ENCODE data around the gene KCP. TPM values are rescaled to one million over a fixed set of nuclear protein-coding genes. Genes with fewer than 3 reads are reported as not detected.

Gene KCP
- total RNA-seq, 4 donors from 2014 or later: 0.18 to 3.5 TPM; not detected in 2

DNA sequence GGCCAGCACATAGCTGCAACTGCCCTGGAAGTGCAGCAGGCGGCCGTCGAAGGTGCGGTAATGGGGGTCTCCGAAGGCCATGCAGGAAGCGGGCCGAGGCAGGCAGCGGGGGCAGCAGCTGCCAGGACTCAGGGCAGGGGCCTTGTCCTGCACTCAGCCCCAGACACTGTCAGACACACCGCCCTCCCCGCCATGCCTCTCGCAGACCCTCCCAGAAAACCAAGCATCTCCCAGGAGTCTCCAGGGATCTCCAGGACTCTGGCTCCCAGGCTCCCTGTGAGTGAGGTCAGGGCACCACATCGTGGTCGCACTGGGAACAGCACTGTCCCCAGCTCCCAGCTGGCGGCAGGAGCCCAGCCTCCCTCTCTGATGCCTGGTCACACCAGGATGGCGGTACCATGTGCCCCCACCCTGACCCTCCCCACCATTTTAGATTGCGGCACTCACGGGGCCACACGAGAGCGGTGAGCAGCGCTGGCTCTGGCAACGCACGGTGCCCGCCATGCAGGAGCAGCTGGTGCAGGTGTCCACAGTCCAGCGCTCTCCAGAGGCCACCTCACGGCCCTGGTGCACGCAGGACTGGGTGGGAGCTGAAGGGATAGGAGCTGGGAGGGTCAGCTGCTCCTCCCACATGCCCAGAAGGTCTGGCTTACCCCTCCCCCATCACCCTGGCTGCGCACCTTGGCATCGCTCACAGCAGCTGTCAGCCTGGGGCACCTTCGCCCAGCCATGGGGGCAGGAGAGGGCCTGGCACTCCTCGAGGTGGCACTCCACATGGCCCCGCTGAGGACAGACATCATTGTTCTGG, 30.4 kb downstream of the KCP start:
- no peak for TF ChIP-seq POLR2A (IDR thresholded peaks at IDR 0.05)
- TF ChIP-seq, protein P1, sequence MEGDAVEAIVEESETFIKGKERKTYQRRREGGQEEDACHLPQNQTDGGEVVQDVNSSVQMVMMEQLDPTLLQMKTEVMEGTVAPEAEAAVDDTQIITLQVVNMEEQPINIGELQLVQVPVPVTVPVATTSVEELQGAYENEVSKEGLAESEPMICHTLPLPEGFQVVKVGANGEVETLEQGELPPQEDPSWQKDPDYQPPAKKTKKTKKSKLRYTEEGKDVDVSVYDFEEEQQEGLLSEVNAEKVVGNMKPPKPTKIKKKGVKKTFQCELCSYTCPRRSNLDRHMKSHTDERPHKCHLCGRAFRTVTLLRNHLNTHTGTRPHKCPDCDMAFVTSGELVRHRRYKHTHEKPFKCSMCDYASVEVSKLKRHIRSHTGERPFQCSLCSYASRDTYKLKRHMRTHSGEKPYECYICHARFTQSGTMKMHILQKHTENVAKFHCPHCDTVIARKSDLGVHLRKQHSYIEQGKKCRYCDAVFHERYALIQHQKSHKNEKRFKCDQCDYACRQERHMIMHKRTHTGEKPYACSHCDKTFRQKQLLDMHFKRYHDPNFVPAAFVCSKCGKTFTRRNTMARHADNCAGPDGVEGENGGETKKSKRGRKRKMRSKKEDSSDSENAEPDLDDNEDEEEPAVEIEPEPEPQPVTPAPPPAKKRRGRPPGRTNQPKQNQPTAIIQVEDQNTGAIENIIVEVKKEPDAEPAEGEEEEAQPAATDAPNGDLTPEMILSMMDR (IDR thresholded peaks at IDR 0.05): peak; percentile 71 to 90 (median 84)
- no peaks in the 10 kb centered on the region for H3K9me3 ChIP-seq
- H3K27me3 ChIP-seq: no peaks in the 10 kb centered on the region
- no peaks in the 10 kb centered on the region for H3K36me3 ChIP-seq
- H3K27ac ChIP-seq: no peak overlapping the region
- intact Hi-C loops (cut with DNase I; ENCODE audit: low total_unique reads): no loop called here
- H3K4me1 ChIP-seq: no peaks in the 10 kb centered on the region
- H3K4me3 ChIP-seq: no peak overlapping the region
- DNase-seq: peak; percentile 53 to 64

DNA sequence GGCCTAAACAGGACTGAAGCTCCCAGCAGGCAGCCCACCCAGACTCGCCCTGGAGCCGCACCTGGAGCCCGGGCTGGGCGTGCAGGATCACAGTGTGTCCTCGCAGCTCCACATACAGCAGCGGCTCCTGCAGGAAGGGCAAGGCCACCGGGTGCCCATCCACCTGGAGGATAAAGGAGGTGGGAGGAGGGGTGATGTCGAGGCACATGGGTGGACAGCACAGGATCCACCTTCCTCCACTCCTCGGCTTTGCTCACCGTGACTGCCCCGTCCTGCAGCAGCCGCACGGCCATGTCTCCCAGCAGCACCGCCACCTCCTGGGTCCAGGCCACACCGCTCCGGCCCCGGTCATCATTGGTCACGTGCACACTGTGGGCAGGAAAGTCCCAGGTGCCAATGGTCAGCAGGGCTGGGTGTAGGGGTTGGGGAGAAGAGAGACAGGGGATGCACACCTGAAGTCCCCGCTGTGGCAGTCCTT, 31.0 kb downstream of the KCP start:
- no peak for TF ChIP-seq POLR2A (IDR thresholded peaks at IDR 0.05)
- TF ChIP-seq, protein P1 (IDR thresholded peaks at IDR 0.05): no peak
- Histone ChIP-seq H3K9me3 (no peaks in the 10 kb centered on the region), H3K4me1 (no peaks in the 10 kb centered on the region), H3K27me3 (no peaks in the 10 kb centered on the region), H3K36me3 (no peaks in the 10 kb centered on the region), H3K4me3 (no peak overlapping the region), H3K27ac (no peak overlapping the region)
- DNase-seq: no peak
- intact Hi-C loops (cut with DNase I; ENCODE audit: low total_unique reads): no loop called here

DNA sequence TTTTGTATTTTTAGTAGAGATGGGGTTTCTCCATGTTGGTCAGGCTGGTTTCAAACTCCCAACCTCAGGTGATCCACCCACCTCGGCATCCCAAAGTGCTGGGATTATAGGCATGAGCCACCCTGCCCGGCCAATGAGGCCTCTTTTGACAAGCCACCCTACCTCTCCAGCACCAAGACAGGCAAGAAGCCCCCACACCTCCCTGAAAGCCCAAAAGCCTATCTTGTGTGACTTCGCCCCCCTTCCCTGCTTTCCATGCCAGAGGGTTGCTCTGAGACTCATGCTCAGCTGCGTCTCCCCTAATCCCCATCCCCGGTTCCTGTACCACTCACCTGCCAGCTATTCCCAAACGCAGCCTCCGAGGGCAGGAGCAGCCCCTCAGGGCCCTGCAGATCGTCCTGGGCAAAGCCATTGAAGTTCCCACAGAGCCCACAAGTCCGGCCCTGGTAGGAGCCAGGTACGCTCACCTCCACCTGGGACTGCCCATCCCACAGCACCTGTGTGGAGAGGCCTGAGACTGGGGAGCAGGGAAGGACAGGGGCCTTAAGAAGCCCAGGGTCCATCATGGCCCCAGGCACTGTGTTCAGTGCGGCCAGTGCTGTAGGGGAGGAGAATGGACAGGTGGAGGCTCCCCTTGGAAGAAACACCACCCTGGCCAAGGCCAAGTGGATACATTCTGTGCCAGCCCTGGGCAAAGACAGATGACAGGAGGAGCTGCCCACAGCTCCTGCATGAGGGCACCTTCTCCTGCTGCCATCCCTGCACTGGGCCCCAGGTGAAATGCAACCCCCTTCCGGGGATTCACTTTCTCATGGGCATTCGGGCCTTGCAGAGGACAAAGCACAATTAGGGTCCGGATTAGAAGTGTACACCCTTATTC, 32.0 kb downstream of the KCP start:
- H3K36me3 ChIP-seq: no peaks in the 10 kb centered on the region
- no peak for DNase-seq
- intact Hi-C loops (cut with DNase I; ENCODE audit: low total_unique reads): no loop called here
- H3K9me3 ChIP-seq: no peaks in the 10 kb centered on the region
- no peaks in the 10 kb centered on the region for H3K4me1 ChIP-seq
- no peak overlapping the region for H3K4me3 ChIP-seq
- H3K27me3 ChIP-seq: no peaks in the 10 kb centered on the region
- H3K27ac ChIP-seq: no peak overlapping the region
- TF ChIP-seq POLR2A (IDR thresholded peaks at IDR 0.05): no peak
- TF ChIP-seq, protein P1 (IDR thresholded peaks at IDR 0.05): no peak

DNA sequence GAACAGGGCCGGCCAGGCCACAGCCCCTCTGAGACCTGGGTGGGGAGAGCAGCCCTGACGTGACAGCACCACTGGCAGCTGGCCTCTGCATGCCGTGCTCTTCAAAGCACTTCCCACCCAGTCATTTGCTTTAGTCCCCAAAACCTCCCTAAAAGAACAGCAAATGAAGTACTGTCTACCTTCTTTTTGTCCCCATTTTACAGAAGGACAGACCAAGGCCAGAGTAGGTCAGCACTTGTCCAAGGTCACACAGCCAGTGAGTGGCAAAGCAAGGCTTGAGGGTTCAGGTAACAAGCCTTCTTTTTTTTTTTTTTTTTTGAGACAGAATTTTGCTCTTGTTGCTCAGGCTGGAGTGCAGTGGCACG, 32.8 kb downstream of the KCP start:
- no peak for DNase-seq
- no peak for TF ChIP-seq POLR2A (IDR thresholded peaks at IDR 0.05)
- TF ChIP-seq, protein P1 (IDR thresholded peaks at IDR 0.05): no peak
- H3K9me3 ChIP-seq: no peaks in the 10 kb centered on the region

More for the DNA sequence above, 32.8 kb downstream of the KCP start:
- intact Hi-C loops (cut with DNase I; ENCODE audit: low total_unique reads): no loop called here
- H3K4me1 ChIP-seq: no peaks in the 10 kb centered on the region
- no peak overlapping the region for H3K4me3 ChIP-seq
- no peak overlapping the region for H3K27ac ChIP-seq
- no peaks in the 10 kb centered on the region for H3K36me3 ChIP-seq
- no peaks in the 10 kb centered on the region for H3K27me3 ChIP-seq

Data from uterus (tissue), 4 donors.